ENCODE results near the gene TRIO. TPM values are rescaled to one million over a fixed set of nuclear protein-coding genes. Genes with fewer than 3 reads are reported as not detected.

Gene TRIO
- total and polyA plus RNA-seq, 11 donors = 35.2 to 99.1 (median 58.4) TPM

GRCh38 chr5:14246350-14247053 is 103.4 kb downstream of the TRIO start:
- Histone ChIP-seq H3K4me3 (no peak overlapping the region), H3K9me3 (no peaks in the 10 kb centered on the region), H3K27ac (peak overlapping the region in 4 of 12 donors; percentile 12 to 22 (median 16)), H3K4me1 (peaks cover 4 to 84% (median 41%) of the 10 kb centered on the region in 12 donors), H3K36me3 (no peaks in the 10 kb centered on the region), H3K27me3 (no peaks in the 10 kb centered on the region)
- TF ChIP-seq POLR2A (IDR thresholded peaks at IDR 0.05) = no peak
- WGBS, 4 donors = 81 to 87% (median 85%) methylated on average over 9 of the region's 9 CpGs
- ATAC-seq (peak; percentile 42 to 51 (median 46)), DNase-seq (no peak)
- intact Hi-C loops (cut with DNase I) = loop anchor here in 1 of 10 donors (5.0 kb wide), 1 partner anchor 766 kb away; no protein-coding TSS in a partner anchor

GRCh38 chr5:14247054-14247386 is 103.9 kb downstream of the TRIO start:
- Histone ChIP-seq H3K9me3 (no peaks in the 10 kb centered on the region), H3K36me3 (no peaks in the 10 kb centered on the region), H3K27ac (peak overlapping the region in 2 of 12 donors; percentile 18 to 22), H3K4me3 (no peak overlapping the region), H3K27me3 (no peaks in the 10 kb centered on the region), H3K4me1 (peaks cover 4 to 84% (median 45%) of the 10 kb centered on the region in 12 donors)
- intact Hi-C loops (cut with DNase I) = loop anchor here in 1 of 10 donors (5.0 kb wide), 1 partner anchor 765 kb away; no protein-coding TSS in a partner anchor
- no peak for TF ChIP-seq POLR2A (IDR thresholded peaks at IDR 0.05)
- no peak for TF ChIP-seq CTCF (IDR thresholded peaks at IDR 0.05)
- 39 to 50% (median 43%) methylated on average over 2 to 4 of the region's 4 CpGs for WGBS, 4 donors
- ATAC-seq = peak in 2 of 4 donors; percentile 15 to 44
- DNase-seq = no peak

GRCh38 chr5:14249258-14250082 is 106.3 kb downstream of the TRIO start:
- ATAC-seq (no peak), DNase-seq (no peak)
- Histone ChIP-seq H3K9me3 (no peaks in the 10 kb centered on the region), H3K4me3 (peak overlapping the region in 1 of 12 donors; percentile 11), H3K4me1 (peaks cover 9 to 87% (median 56%) of the 10 kb centered on the region in 12 donors), H3K27me3 (no peaks in the 10 kb centered on the region), H3K27ac (peak overlapping the region in 5 of 12 donors; percentile 54 to 77 (median 70)), H3K36me3 (no peaks in the 10 kb centered on the region)
- TF ChIP-seq POLR2A (IDR thresholded peaks at IDR 0.05) (no peak), CTCF (IDR thresholded peaks at IDR 0.05) (no peak)
- 79 to 86% (median 82%) methylated on average over 6 of the region's 6 CpGs for WGBS, 4 donors
- intact Hi-C loops (cut with DNase I) = loop anchor here in 3 of 10 donors (5.0 to 10.0 kb wide), 3 partner anchors 45 to 763 kb away; no protein-coding TSS in a partner anchor

- peak overlapping the region in 7 of 12 donors; percentile 11 to 31 (median 25) for H3K4me3 ChIP-seq
- WGBS, 4 donors = 34 to 47% (median 39%) methylated on average over 13 to 16 of the region's 16 CpGs
- H3K9me3 ChIP-seq = no peaks in the 10 kb centered on the region
- ATAC-seq (peak; percentile 83 to 91 (median 86)), DNase-seq (peak in 4 of 5 donors; percentile 66 to 77 (median 72))
- peaks cover 9 to 86% (median 57%) of the 10 kb centered on the region in 12 donors for H3K4me1 ChIP-seq
- TF ChIP-seq CTCF (IDR thresholded peaks at IDR 0.05) (no peak), POLR2A (IDR thresholded peaks at IDR 0.05) (no peak)
- H3K36me3 ChIP-seq = no peaks in the 10 kb centered on the region
- peak overlapping the region; percentile 10 to 80 (median 70) for H3K27ac ChIP-seq
- intact Hi-C loops (cut with DNase I) = loop anchor here in 2 of 10 donors (5.0 to 10.0 kb wide), 2 partner anchors 45 to 48 kb away; no protein-coding TSS in a partner anchor
- H3K27me3 ChIP-seq = no peaks in the 10 kb centered on the region
Observed at GRCh38 chr5:14250084-14250695, 107.0 kb downstream of the TRIO start.
